K562 (cell line): ENCODE results near the gene XPR1. TPM values are rescaled to one million over a fixed set of nuclear protein-coding genes. Genes with fewer than 3 reads are reported as not detected.

Source experiments
- ARNT ChIP-seq, 2 experiments: fragments of 450-650 bp; IDR thresholded peaks; 2 replicates each; pipeline ENCODE4 v1.6.1; 2016; ENCODE audit warnings: mild to moderate bottlenecking in 1 of 2
- DEAF1 ChIP-seq: fragments of 450-650 bp; formaldehyde crosslinking; IDR thresholded peaks from 2 replicates; pipeline ENCODE4 v1.4.0; 2020; ENCODE audit warnings: mild to moderate bottlenecking, moderate library complexity
- ESRRB ChIP-seq: fragments of 250-450 bp; sonication (Bioruptor Pico); IDR thresholded peaks from 2 replicates; pipeline ENCODE4 v1.5.0; 2020; ENCODE audit warnings: mild to moderate bottlenecking, moderate library complexity, borderline replicate concordance
- GABPB2 ChIP-seq: fragments of 250-450 bp; sonication (Bioruptor Pico); conservative IDR thresholded peaks from 2 replicates; pipeline ENCODE4 v1.5.1; 2021; ENCODE audit warnings: mild to moderate bottlenecking
- HDGF ChIP-seq: fragments of 450-650 bp; IDR thresholded peaks from 2 replicates; pipeline ENCODE4 v1.6.1; 2016
- KAT7 ChIP-seq: sonication (generic); formaldehyde crosslinking; IDR thresholded peaks from 2 replicates; pipeline ENCODE4 v1.8.0; 2022; ENCODE audit warnings: missing genetic modification reagents, mild to moderate bottlenecking, borderline replicate concordance
- LARP7 ChIP-seq: fragments of 450-650 bp; IDR thresholded peaks from 2 replicates; pipeline ENCODE4 v1.6.1; 2016
- MECOM ChIP-seq: fragments of 250-450 bp; sonication (Bioruptor Pico); IDR thresholded peaks from 2 replicates; pipeline ENCODE4 v1.8.0; 2022; ENCODE audit warnings: inconsistent platforms
- NCOA1 ChIP-seq: fragments of 450-650 bp; IDR thresholded peaks from 2 replicates; pipeline ENCODE4 v1.6.1; 2016; ENCODE audit warnings: low read depth
- NCOR1 ChIP-seq: fragments of 450-650 bp; IDR thresholded peaks from 2 replicates; pipeline ENCODE4 v1.6.1; 2016; ENCODE audit warnings: mild to moderate bottlenecking, moderate library complexity
- NFATC3 ChIP-seq: fragments of 450-650 bp; IDR thresholded peaks from 2 replicates; pipeline ENCODE4 v1.6.1; 2017; ENCODE audit warnings: mild to moderate bottlenecking
- POLR3G ChIP-seq: IDR thresholded peaks from 2 replicates; pipeline ENCODE4 v1.6.1; 2011; ENCODE audit not compliant: insufficient read length, insufficient replicate concordance; ENCODE audit errors: extremely low read depth
- RFX5 ChIP-seq: IDR thresholded peaks from 2 replicates; pipeline ENCODE4 v1.6.1; 2011; ENCODE audit warnings: low read depth, mild to moderate bottlenecking, improper control_type of control experiment, low read length
- RFX7 ChIP-seq: fragments of 250-450 bp; sonication (Bioruptor Pico); IDR thresholded peaks from 2 replicates; pipeline ENCODE4 v1.5.1; 2021; ENCODE audit warnings: mild to moderate bottlenecking
- SP1 ChIP-seq: sonication (generic); formaldehyde crosslinking; IDR thresholded peaks from 2 replicates; pipeline ENCODE4 v1.8.1; 2022; ENCODE audit warnings: mild to moderate bottlenecking, missing genetic modification reagents
- STAG1 ChIP-seq: sonication (generic); formaldehyde crosslinking; IDR thresholded peaks from 2 replicates; pipeline ENCODE4 v1.5.0; 2020; ENCODE audit warnings: missing genetic modification reagents, borderline replicate concordance
- TARDBP ChIP-seq: fragments of 450-650 bp; IDR thresholded peaks from 2 replicates; pipeline ENCODE4 v1.6.1; 2016
- TEAD2 ChIP-seq: fragments of 450-650 bp; IDR thresholded peaks from 2 replicates; pipeline ENCODE4 v1.6.1; 2016; ENCODE audit warnings: missing genetic modification characterization, control low read depth, missing compliant biosample characterization
- ZBTB1 ChIP-seq: sonication (generic); formaldehyde crosslinking; IDR thresholded peaks from 2 replicates; pipeline ENCODE4 v1.8.1; 2023; ENCODE audit warnings: missing genetic modification reagents, low read depth, mild to moderate bottlenecking, borderline replicate concordance
- ZBTB9 ChIP-seq: fragments of 450-650 bp; formaldehyde crosslinking; IDR thresholded peaks from 2 replicates; pipeline ENCODE4 v1.4.0; 2020; ENCODE audit warnings: mild to moderate bottlenecking, moderate library complexity
- ZNF253 ChIP-seq: fragments of 250-450 bp; sonication (Bioruptor Pico); conservative IDR thresholded peaks from 2 replicates; pipeline ENCODE4 v1.6.1; 2021; ENCODE audit warnings: mild to moderate bottlenecking
- ZNF277 ChIP-seq: fragments of 250-450 bp; sonication (Bioruptor Pico); IDR thresholded peaks from 2 replicates; pipeline ENCODE4 v1.8.0; 2022; ENCODE audit warnings: inconsistent platforms, mild to moderate bottlenecking, moderate library complexity, borderline replicate concordance
- ZNF609 ChIP-seq: sonication (generic); formaldehyde crosslinking; IDR thresholded peaks from 2 replicates; pipeline ENCODE4 v1.8.1; 2023; ENCODE audit warnings: missing genetic modification reagents, mild to moderate bottlenecking, borderline replicate concordance
- ZNF778 ChIP-seq: fragments of 450-650 bp; formaldehyde crosslinking; IDR thresholded peaks from 2 replicates; pipeline ENCODE4 v1.4.0; 2020; ENCODE audit warnings: mild to moderate bottlenecking, moderate library complexity
- polyA plus RNA-seq, 8 experiments: library from polyadenylated mRNA; depleted of rRNA in 4 of 8; stranded (reverse) in 5 of 8; unstranded in 3 of 8; fragments of >200 nt; fragmentation: Nextera tagmentation in 2 of 8; fragmentation: Illumina TruSeq in 1 of 8; extraction: Ambion mirVana in 2 of 8; extraction: Trizol in 1 of 8; gene quantifications; 2 replicates each; pipeline versions ENCODE4 v1.2.1 to v1.2.3, GENCODE V29; 2011 to 2014; ENCODE audit warnings: inconsistent platforms in 1 of 8, missing spikeins in 1 of 8
- total RNA-seq, 7 experiments: library from RNA; depleted of rRNA in 6 of 7; stranded (reverse); fragments of >200 nt in 6 of 7; fragmentation: Illumina TruSeq in 2 of 7; extraction: Trizol in 2 of 7; gene quantifications; 2 replicates each; pipeline versions ENCODE4 v1.2.1 to v1.2.3, GENCODE V29; 2011 to 2021; ENCODE audit warnings: low replicate concordance in 1 of 7

Gene XPR1
- total and polyA plus RNA-seq, 9 of the 15 experiments (the other 6 are each of a cell fraction or from before 2014, with no cell fraction given) = 3.0 to 66.2 (median 38.6) TPM

GRCh38 chr1:180854456-180854855, 222.6 kb downstream of the XPR1 start (continued):
- TF ChIP-seq ARNT (IDR thresholded peaks at IDR 0.05) = no peak; a peak in 1 of 4 replicates
- no peak for TF ChIP-seq GABPB2
- TF ChIP-seq HDGF = no peak
- no peak for TF ChIP-seq SP1 (CRISPR knock-in tag)
- TF ChIP-seq MECOM (CRISPR knock-in tag) = no peak
- no peak for TF ChIP-seq ZNF609 (CRISPR knock-in tag)
- TF ChIP-seq NFATC3 = no peak
- no peak for TF ChIP-seq RFX5
- no peak for TF ChIP-seq POLR3G
- TF ChIP-seq ESRRB (CRISPR knock-in tag) = no peak
- TF ChIP-seq STAG1 (CRISPR knock-in tag) = no peak
- no peak for TF ChIP-seq ZNF277
- no peak for TF ChIP-seq TARDBP
- TF ChIP-seq NCOA1 = no peak
- TF ChIP-seq LARP7 = no peak
- TF ChIP-seq KAT7 (CRISPR knock-in tag) = no peak
- TF ChIP-seq ZBTB1 (CRISPR knock-in tag) = no peak
- TF ChIP-seq ZNF253 (CRISPR knock-in tag) = no peak
- no peak for TF ChIP-seq TEAD2
- TF ChIP-seq NCOR1 = peak; percentile 76
- no peak for TF ChIP-seq DEAF1 (CRISPR knock-in tag)
- no peak for TF ChIP-seq ZNF778
- TF ChIP-seq RFX7 = no peak
- TF ChIP-seq ZBTB9 (CRISPR knock-in tag) = 0 out of 2 replicates have a peak, but pooled peaks have one; percentile 37
